ENCODE data around the gene HOXA3.

Gene HOXA3

GRCh38 chr7:27124902-27125689 lies 27.3 kb downstream of the HOXA3 start:
- H3K27me3 ChIP-seq (ENCODE audit: control insufficient read depth, insufficient read depth, low read length), result peaks cover 100% of the 10 kb centered on the region

GRCh38 chr7:27124096-27124901 lies 28.1 kb downstream of the HOXA3 start:
- no peaks in the 10 kb centered on the region for H3K9me3 ChIP-seq (ENCODE audit: control insufficient read depth, insufficient read depth, low read length)
- no peak overlapping the region for H3K27ac ChIP-seq (ENCODE audit: low read depth, low read length)
- H3K27me3 ChIP-seq (ENCODE audit: control insufficient read depth, insufficient read depth, low read length), result peaks cover 100% of the 10 kb centered on the region
- no peaks in the 10 kb centered on the region for H3K4me1 ChIP-seq (ENCODE audit: control insufficient read depth, insufficient read depth, low read length)
- H3K36me3 ChIP-seq (ENCODE audit: control insufficient read depth, insufficient read depth, low read length), result no peaks in the 10 kb centered on the region
- no peak overlapping the region for H3K9ac ChIP-seq (ENCODE audit: low read depth, low read length)
- H3K4me3 ChIP-seq (ENCODE audit: low read depth, low read length), result no peak overlapping the region

More at GRCh38 chr7:27124902-27125689, 27.3 kb downstream of the HOXA3 start:
- Histone ChIP-seq H3K36me3 (ENCODE audit: control insufficient read depth, insufficient read depth, low read length) (no peaks in the 10 kb centered on the region), H3K27ac (ENCODE audit: low read depth, low read length) (no peak overlapping the region), H3K4me3 (ENCODE audit: low read depth, low read length) (no peak overlapping the region), H3K4me1 (ENCODE audit: control insufficient read depth, insufficient read depth, low read length) (no peaks in the 10 kb centered on the region), H3K9ac (ENCODE audit: low read depth, low read length) (no peak overlapping the region), H3K9me3 (ENCODE audit: control insufficient read depth, insufficient read depth, low read length) (no peaks in the 10 kb centered on the region)

GRCh38 chr7:27123477-27124053 lies 28.8 kb downstream of the HOXA3 start:
- H3K4me1 ChIP-seq (ENCODE audit: control insufficient read depth, insufficient read depth, low read length), result no peaks in the 10 kb centered on the region
- H3K9ac ChIP-seq (ENCODE audit: low read depth, low read length), result no peak overlapping the region
- H3K36me3 ChIP-seq (ENCODE audit: control insufficient read depth, insufficient read depth, low read length), result no peaks in the 10 kb centered on the region
- peaks cover 100% of the 10 kb centered on the region for H3K27me3 ChIP-seq (ENCODE audit: control insufficient read depth, insufficient read depth, low read length)
- H3K9me3 ChIP-seq (ENCODE audit: control insufficient read depth, insufficient read depth, low read length), result no peaks in the 10 kb centered on the region
- H3K27ac ChIP-seq (ENCODE audit: low read depth, low read length), result no peak overlapping the region
- no peak overlapping the region for H3K4me3 ChIP-seq (ENCODE audit: low read depth, low read length)

DNA sequence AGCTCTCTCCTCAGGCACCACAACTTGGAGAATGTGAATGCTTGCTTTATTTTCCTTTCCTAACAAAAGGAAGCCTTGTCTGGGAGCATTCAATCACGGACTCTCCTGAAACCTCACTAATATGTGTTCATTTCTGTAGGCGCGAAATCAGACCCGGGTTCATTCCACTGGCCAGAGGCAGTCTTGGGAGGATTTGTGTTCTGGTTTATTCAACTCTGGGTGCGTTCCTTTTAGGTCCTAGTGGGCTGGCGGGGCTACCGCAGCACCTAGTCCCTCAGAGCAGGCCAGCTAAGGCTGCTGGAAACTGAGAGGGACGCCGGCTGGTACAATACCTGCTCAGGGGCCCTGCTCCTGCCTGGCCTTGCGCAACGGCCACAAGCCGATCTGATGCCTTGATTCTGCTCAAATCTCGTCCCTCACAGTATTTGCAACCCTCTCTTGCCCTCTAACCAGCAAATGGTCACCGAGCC lies 29.3 kb downstream of the HOXA3 start:
- Histone ChIP-seq H3K36me3 (ENCODE audit: control insufficient read depth, insufficient read depth, low read length) (no peaks in the 10 kb centered on the region), H3K27ac (ENCODE audit: low read depth, low read length) (no peak overlapping the region), H3K4me3 (ENCODE audit: low read depth, low read length) (no peak overlapping the region), H3K9me3 (ENCODE audit: control insufficient read depth, insufficient read depth, low read length) (no peaks in the 10 kb centered on the region), H3K9ac (ENCODE audit: low read depth, low read length) (no peak overlapping the region), H3K4me1 (ENCODE audit: control insufficient read depth, insufficient read depth, low read length) (no peaks in the 10 kb centered on the region), H3K27me3 (ENCODE audit: control insufficient read depth, insufficient read depth, low read length) (peaks cover 100% of the 10 kb centered on the region)

DNA sequence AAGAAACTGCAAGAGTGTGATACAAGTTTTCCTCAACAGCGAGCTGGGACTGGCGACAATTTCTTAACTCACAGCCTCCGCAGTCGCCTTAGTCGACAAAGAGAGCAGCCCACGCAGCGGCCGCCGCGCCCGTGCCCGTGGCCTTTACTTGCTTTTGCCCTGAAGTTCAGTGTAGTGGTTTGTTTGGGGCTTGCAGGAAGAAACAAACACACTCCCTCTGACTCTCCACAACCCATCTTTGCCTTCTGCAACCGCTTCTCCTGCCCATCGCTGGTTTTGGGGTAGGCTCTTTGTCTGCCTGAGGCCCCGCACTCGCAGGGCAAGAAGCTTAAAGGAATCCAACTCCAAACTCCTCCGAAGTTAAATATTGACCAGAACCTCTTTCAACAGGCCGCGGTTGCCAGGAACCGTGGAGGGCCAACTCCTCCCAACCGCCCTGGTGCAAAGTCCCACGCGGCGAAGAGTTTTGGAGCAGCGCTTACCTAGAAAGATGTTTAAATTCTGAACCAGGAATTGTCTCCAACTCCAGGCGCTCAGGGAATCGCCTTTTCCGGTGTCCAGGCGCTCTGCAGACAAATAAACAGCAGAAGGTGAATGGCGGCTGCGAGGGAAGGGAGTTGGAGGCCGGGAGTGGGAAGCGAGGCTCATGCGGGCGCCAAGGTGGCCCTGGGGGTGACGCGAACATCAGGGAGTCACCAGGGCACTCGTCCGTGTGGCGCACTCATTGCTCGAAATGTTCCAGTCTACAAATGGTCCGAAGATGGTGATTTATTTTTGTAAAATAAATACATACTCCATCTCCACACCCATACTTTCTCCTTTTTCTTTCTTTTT lies 30.1 kb downstream of the HOXA3 start:
- H3K27ac ChIP-seq (ENCODE audit: low read depth, low read length), result no peak overlapping the region
- H3K4me3 ChIP-seq (ENCODE audit: low read depth, low read length), result no peak overlapping the region
- peaks cover 100% of the 10 kb centered on the region for H3K27me3 ChIP-seq (ENCODE audit: control insufficient read depth, insufficient read depth, low read length)
- no peak overlapping the region for H3K9ac ChIP-seq (ENCODE audit: low read depth, low read length)
- H3K9me3 ChIP-seq (ENCODE audit: control insufficient read depth, insufficient read depth, low read length), result no peaks in the 10 kb centered on the region
- no peaks in the 10 kb centered on the region for H3K36me3 ChIP-seq (ENCODE audit: control insufficient read depth, insufficient read depth, low read length)
- H3K4me1 ChIP-seq (ENCODE audit: control insufficient read depth, insufficient read depth, low read length), result no peaks in the 10 kb centered on the region

GRCh38 chr7:27121684-27122076 lies 30.7 kb downstream of the HOXA3 start:
- H3K9ac ChIP-seq (ENCODE audit: low read depth, low read length), result no peak overlapping the region
- H3K27ac ChIP-seq (ENCODE audit: low read depth, low read length), result no peak overlapping the region
- H3K36me3 ChIP-seq (ENCODE audit: control insufficient read depth, insufficient read depth, low read length), result no peaks in the 10 kb centered on the region
- no peaks in the 10 kb centered on the region for H3K9me3 ChIP-seq (ENCODE audit: control insufficient read depth, insufficient read depth, low read length)
- no peak overlapping the region for H3K4me3 ChIP-seq (ENCODE audit: low read depth, low read length)
- H3K27me3 ChIP-seq (ENCODE audit: control insufficient read depth, insufficient read depth, low read length), result peaks cover 100% of the 10 kb centered on the region
- H3K4me1 ChIP-seq (ENCODE audit: control insufficient read depth, insufficient read depth, low read length), result no peaks in the 10 kb centered on the region

- peaks cover 100% of the 10 kb centered on the region for H3K27me3 ChIP-seq (ENCODE audit: control insufficient read depth, insufficient read depth, low read length)
- peaks cover 4% of the 10 kb centered on the region; the same call in 1 of the 2 replicates for H3K4me1 ChIP-seq (ENCODE audit: control insufficient read depth, insufficient read depth, low read length)
- H3K9me3 ChIP-seq (ENCODE audit: control insufficient read depth, insufficient read depth, low read length), result no peaks in the 10 kb centered on the region
- no peak overlapping the region for H3K27ac ChIP-seq (ENCODE audit: low read depth, low read length)
- H3K4me3 ChIP-seq (ENCODE audit: low read depth, low read length), result no peak overlapping the region
- no peaks in the 10 kb centered on the region for H3K36me3 ChIP-seq (ENCODE audit: control insufficient read depth, insufficient read depth, low read length)
- no peak overlapping the region for H3K9ac ChIP-seq (ENCODE audit: low read depth, low read length)
These were observed 32.9 kb downstream of the HOXA3 start for GRCh38 chr7:27119412-27119911.

DNA sequence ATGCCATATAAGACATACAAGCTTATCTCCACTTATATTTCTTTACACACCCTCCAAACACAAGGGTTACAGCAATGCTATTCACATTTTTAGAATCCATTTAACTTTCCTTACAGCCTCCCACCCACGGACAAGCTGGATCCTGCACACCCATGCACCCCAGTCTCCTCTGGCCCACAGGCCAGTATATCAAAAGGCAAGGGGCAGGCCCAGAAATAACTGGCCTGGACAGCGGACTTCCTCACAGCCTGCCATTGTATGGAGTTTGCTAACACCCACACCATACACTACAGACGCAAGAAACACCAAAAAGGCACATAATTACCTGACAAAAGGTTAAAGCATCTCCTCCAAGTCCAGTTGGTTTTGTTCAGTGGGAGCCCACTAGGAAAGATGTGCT lies 33.8 kb downstream of the HOXA3 start:
- Histone ChIP-seq H3K36me3 (ENCODE audit: control insufficient read depth, insufficient read depth, low read length) (no peaks in the 10 kb centered on the region), H3K9me3 (ENCODE audit: control insufficient read depth, insufficient read depth, low read length) (no peaks in the 10 kb centered on the region), H3K27ac (ENCODE audit: low read depth, low read length) (no peak overlapping the region), H3K4me3 (ENCODE audit: low read depth, low read length) (no peak overlapping the region), H3K4me1 (ENCODE audit: control insufficient read depth, insufficient read depth, low read length) (peaks cover 4% of the 10 kb centered on the region; the same call in 1 of the 2 replicates), H3K9ac (ENCODE audit: low read depth, low read length) (no peak overlapping the region), H3K27me3 (ENCODE audit: control insufficient read depth, insufficient read depth, low read length) (peaks cover 99% of the 10 kb centered on the region)

- Histone ChIP-seq H3K4me1 (ENCODE audit: control insufficient read depth, insufficient read depth, low read length) (peaks cover 4% of the 10 kb centered on the region; the same call in 1 of the 2 replicates), H3K36me3 (ENCODE audit: control insufficient read depth, insufficient read depth, low read length) (no peaks in the 10 kb centered on the region), H3K9me3 (ENCODE audit: control insufficient read depth, insufficient read depth, low read length) (no peaks in the 10 kb centered on the region), H3K9ac (ENCODE audit: low read depth, low read length) (no peak overlapping the region), H3K27me3 (ENCODE audit: control insufficient read depth, insufficient read depth, low read length) (peaks cover 99% of the 10 kb centered on the region), H3K4me3 (ENCODE audit: low read depth, low read length) (no peak overlapping the region), H3K27ac (ENCODE audit: low read depth, low read length) (no peak overlapping the region)
These were observed 34.4 kb downstream of the HOXA3 start for GRCh38 chr7:27117887-27118491.

Data from HUES48 (cell line).